Amygdala (tissue), 56 donors: Measurements from ENCODE around the gene SLC4A1.
"Not testable (repeated sequence)": the region's sequence is repeated elsewhere in the genome, so short reads cannot be mapped to it uniquely, and the experiment has no call there.

Experiments used
- DNase-seq, 56 donors: peaks; one replicate each; lab custom pipeline; 2025; lab: John Stamatoyannopoulos, UW

The SLC4A1 gene

GRCh38 chr17:44258811-44259351 lies 9.1 kb downstream of the SLC4A1 start:
- no peak for DNase-seq

DNA sequence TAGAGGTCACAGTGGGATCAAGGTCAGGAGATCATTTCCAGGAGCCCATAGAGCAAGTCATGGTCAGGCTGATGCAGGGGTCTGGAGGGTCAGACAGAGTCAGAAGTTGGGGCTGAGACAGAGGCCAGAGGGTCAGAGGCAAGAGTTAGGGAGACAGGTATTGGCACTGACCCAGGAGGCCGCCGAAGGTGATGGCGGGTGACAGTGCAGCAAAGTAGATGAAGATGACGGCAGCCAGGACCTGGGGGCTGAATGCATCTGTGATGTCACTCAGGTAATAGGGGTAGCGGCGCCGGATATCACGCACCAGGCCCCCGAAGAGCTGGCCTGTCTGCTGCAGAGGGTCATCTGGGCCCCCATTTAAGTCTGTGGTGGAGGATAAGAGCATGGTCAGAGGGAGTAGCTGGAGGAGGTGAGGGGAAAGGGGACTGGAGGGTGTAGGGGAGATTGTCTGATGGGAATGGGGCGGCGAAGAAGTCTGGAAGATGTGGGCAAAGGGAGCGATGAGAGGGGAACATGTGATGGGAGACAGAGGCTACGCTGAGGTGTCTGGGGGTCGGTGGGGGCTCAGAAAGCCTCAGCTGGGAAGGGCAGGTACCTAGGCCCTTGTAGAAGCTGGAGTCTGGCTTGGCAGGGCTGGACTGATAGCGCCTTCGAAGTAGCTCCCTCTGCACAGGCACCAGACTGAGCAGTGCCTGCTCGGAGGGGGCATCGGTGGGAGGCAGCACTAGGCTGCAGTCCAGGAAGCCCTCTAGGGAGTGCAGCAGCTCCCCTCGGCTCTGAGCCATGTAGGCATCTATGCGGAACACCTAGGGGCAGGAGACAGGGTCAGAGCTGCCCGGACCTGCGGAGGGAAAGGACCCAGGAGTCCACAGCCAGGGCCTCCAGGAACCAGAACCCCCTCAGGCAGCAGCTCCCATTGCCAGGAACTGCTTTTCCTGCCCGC lies 9.8 kb downstream of the SLC4A1 start:
- no peak for DNase-seq

GRCh38 chr17:44256671-44257070 lies 11.3 kb downstream of the SLC4A1 start:
- no peak for DNase-seq

DNA sequence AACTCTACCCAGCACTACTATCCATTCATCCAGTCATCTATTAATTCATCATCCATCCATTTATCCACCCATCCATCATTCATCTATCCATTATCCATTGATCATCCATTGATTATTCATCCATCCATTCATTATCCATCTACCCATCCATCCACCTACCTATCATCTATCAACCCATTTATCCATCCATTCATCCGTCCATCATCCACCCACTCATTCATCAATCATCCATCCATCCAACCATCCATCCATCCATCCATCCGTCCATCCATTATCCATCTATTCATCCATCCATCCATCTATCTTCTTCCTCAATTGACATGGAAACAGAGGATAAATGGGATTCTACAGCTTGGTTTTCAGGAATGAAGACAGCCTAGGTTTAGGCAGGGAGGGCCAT lies 12.0 kb downstream of the SLC4A1 start:
- no peak for DNase-seq

DNA sequence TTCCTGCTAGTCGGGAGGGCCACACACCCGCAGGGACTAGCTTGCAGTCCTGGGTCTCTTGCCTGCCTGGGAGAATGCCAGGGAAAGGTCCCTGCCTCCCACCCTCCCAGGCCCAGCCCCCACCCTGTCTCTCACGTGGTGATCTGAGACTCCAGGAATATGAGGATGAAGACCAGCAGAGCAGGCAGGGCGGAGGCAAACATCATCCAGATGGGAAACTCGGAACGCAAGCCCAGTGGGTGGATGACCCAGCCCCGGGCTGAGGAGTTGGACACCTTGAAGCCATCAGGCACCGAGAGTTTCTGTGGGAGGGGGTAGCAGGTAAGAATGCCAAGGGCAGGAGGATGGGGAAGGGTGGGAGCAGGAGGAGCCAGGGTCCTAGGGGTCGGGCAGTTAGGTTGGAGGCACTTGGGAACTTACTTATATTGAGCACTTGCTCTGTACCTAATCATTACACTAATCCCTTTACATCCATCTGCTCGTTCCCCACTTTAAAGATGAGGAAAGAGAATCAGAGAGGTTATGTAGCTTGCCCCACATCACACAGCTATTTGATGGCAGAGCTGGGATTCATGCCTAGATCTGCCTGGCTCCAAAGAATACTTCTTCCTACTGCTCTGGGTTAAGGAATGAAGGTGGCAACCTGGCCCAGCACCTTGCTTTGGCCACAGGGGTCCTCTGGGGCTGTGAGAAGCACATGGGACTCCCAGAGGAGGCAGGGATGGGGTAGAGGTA lies 13.4 kb downstream of the SLC4A1 start:
- DNase-seq: no peak

- DNase-seq: no peak
These were observed 14.9 kb downstream of the SLC4A1 start for GRCh38 chr17:44253006-44253405.

- DNase-seq: no peak
These were observed 16.9 kb downstream of the SLC4A1 start for GRCh38 chr17:44251062-44251461.

DNA sequence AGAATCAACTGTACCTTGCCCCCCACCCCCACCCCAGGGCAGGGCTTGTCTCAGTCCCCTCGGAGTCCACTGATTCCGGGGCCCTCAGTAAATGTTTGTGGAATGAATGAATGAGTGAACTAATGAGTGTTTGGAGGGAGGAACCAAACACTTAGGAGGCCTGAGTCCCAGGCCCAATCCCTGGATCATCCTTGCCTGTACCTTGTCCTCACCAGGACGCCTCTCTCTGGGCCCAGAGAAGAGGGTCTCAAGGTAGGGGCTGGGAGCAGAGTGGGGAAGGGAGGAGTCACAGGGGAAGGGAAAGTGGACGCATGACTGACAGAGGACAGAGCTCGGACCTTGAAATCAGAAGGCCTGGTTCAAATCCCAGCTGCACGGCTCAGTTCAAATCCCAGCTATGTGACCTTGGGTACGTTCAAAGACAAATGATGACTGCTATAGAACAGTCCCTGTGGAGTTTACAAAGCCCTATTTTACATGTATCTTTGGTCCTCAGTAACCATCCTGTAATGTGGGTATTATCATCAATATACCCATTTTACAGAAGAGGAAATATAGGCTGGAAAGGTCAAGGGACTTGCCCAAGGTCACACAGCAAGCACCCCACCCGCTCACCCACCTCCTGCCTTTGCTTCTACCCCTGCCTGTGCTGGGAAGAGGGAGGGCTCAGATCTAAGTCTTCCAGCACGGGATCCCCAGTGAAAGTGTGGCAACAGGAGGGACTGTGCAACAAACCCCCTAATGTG lies 18.3 kb downstream of the SLC4A1 start:
- no peak for DNase-seq

- no peak for DNase-seq
These were observed 19.8 kb downstream of the SLC4A1 start for GRCh38 chr17:44247876-44248736.

DNA sequence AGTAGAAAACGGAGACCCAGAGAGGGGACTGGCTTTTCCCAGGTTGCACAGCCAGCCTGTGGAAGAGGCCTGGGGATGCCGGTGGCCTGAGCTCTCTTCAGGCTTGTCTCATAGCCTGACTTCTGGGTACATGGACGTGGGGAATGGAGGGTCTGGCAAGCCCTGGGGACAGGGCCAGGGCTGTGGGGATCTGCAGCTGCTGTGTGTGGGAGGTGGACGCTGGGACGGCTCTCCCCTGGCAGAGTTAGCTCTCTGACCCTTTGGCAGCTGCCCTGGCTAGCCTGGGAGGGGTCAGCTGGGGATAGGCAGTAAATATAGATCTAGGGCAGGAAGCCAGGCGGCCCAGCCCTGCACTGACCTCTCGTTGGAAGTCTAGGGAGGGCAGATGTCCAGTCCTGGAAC lies 20.5 kb downstream of the SLC4A1 start:
- DNase-seq: no peak

DNA sequence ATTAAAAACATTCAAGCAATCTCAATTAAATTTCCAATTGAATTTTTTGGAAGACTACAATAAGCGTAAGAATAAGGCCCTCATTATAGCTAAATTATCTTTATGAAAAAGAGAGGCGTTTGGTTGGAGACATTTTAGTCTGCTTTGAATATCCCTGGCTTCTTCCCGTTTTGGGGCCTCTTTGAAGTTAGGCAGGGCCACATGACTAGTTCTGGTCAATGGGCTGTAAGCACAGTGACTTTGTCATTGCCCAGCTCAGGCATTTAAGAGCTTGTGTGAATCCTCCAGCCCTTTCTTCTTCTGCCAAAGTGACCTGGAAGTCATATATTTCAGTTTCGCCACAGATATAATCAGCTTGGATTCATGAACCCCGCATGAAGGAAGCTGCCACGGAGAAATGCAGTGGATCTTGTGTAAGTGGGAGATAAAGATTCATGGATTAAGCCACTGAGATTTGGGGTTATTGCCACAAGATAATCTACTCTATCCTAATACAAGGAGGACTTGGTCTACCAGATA lies 26.8 kb downstream of the SLC4A1 start:
- DNase-seq: peak in 2 of 56 donors; percentile 5 to 6

- not testable (repeated sequence) for DNase-seq
These were observed 30.0 kb downstream of the SLC4A1 start for GRCh38 chr17:44237886-44238285.

GRCh38 chr17:44236444-44236991 lies 31.4 kb downstream of the SLC4A1 start:
- no peak for DNase-seq

DNA sequence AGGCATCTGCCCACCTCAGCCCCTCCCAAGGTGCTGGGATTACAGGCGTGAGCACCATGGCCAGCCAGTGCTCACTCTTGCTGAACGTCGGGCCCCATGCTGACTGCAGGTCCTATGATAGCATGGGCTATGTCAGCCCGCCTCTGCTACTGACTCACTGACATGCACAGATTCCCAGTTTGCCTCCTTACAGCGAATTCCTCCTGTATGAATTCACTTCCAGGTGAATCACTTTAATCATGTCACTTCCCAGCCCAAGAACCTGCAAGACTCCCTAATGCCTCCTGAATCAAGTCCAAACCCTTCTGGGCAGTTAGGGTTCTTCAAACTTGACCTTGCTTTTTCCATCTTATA lies 32.4 kb downstream of the SLC4A1 start:
- DNase-seq: no peak

- peak in 3 of 56 donors; percentile 5 to 18 (median 9) for DNase-seq
These were observed 34.4 kb downstream of the SLC4A1 start for GRCh38 chr17:44233582-44233981.

GRCh38 chr17:44232061-44232460 lies 35.9 kb downstream of the SLC4A1 start:
- DNase-seq: no peak

- DNase-seq: no peak
These were observed 37.8 kb downstream of the SLC4A1 start for GRCh38 chr17:44230140-44230539.

DNA sequence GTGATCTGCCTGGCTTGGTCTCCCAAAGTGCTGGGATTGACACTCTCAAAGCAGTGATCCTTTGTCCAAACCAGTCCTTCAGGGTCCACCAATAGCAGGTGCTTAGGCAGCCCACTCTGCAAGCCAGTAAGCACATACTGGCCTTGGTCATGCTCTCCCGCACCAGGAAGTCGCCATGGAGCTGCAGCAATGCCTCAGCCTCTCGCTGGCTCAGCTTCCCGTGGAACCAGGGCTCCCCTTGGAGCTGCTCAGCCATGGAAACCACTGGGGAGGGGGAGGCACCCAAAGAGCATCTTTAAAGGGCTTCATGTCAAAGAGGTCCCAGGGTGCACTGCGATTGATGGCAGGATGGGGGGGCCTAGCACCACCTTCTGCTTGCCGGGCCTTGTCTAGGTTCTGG lies 38.8 kb downstream of the SLC4A1 start:
- no peak for DNase-seq

GRCh38 chr17:44223541-44224071 lies 44.3 kb downstream of the SLC4A1 start:
- peak in 16 of 56 donors; percentile 13 to 67 (median 26) for DNase-seq
